IMR-90 (cell line): ENCODE data around the gene EDDM13. TPM values are rescaled to one million over a fixed set of nuclear protein-coding genes. Genes with fewer than 3 reads are reported as not detected.

Source experiments
- ATAC-seq: fragments of 200-7000 bp; cut with Tn5 transposase; 2 replicates; pipeline ENCODE4 v1.9.1; 2020; ENCODE audit warnings: low read depth, mild to moderate bottlenecking, moderate library complexity
- BruUV-seq: library from RNA; stranded (reverse); fragments of 400-500 nt; replicated peaks from 2 replicates; lab custom pipeline; 2021; lab: Mats Ljungman, UMichigan
- CTCF ChIA-PET: fragments of 300-600 bp; formaldehyde crosslinking; extraction: SDS; loops from one replicate; lab custom pipeline; 2021; ENCODE audit warnings: antibody characterized with exemption; lab: Yijun Ruan, JAX
- POLR2A ChIA-PET: fragments of 300-600 bp; sonication (Branson Sonifier 250); formaldehyde crosslinking; loops from one replicate; lab custom pipeline; 2022; ENCODE audit warnings: antibody characterized with exemption; ENCODE audit not compliant: unreplicated experiment; lab: Charles Lee
- DNase-seq: peaks from one replicate; pipeline ENCODE4 v3.0.0; 2013
- H2AFZ ChIP-seq: replicated peaks from 2 replicates; pipeline ENCODE3; 2013; ENCODE audit warnings: low read length, mild to moderate bottlenecking; ENCODE audit not compliant: poor library complexity
- H2AK5ac ChIP-seq: 2 replicates; pipeline ENCODE4 v1.6.1; 2013; ENCODE audit warnings: low read depth, low read length, inconsistent platforms
- H2AK9ac ChIP-seq: replicated peaks from 2 replicates; pipeline ENCODE3; 2013; ENCODE audit warnings: mild to moderate bottlenecking, low read depth, low read length, moderate library complexity; ENCODE audit not compliant: poor library complexity
- H2BK120ac ChIP-seq: 2 replicates; pipeline ENCODE4 v1.6.1; 2013; ENCODE audit warnings: low read depth, low read length, inconsistent platforms
- H2BK15ac ChIP-seq: 3 replicates; pipeline ENCODE4 v1.6.1; 2013; ENCODE audit warnings: low read depth, low read length, inconsistent platforms
- H2BK20ac ChIP-seq: 2 replicates; pipeline ENCODE4 v1.6.1; 2013; ENCODE audit warnings: low read depth, mild to moderate bottlenecking, inconsistent platforms, low read length, moderate library complexity
- H2BK5ac ChIP-seq: 2 replicates; pipeline ENCODE4 v1.6.1; 2013; ENCODE audit warnings: mild to moderate bottlenecking, low read depth, low read length, inconsistent platforms; ENCODE audit not compliant: poor library complexity, severe bottlenecking
- H3K14ac ChIP-seq: replicated peaks from 2 replicates; pipeline ENCODE4 v1.6.1; 2013; ENCODE audit warnings: low read depth, low read length, inconsistent platforms
- H3K18ac ChIP-seq: 2 replicates; pipeline ENCODE4 v1.6.1; 2013; ENCODE audit warnings: low read depth, low read length, control low read depth
- H3K23ac ChIP-seq: 2 replicates; pipeline ENCODE4 v1.6.1; 2013; ENCODE audit warnings: low read depth, low read length, inconsistent platforms
- H3K27ac ChIP-seq: 2 replicates; pipeline ENCODE4 v1.5.1; 2013; ENCODE audit warnings: mild to moderate bottlenecking, control low read depth, low read length; ENCODE audit not compliant: insufficient read depth
- H3K27me3 ChIP-seq: 2 replicates; pipeline ENCODE4 v1.6.1; 2013; ENCODE audit warnings: low read length; ENCODE audit not compliant: control insufficient read depth, insufficient read depth
- H3K36me3 ChIP-seq: 2 replicates; pipeline ENCODE4 v1.6.1; 2013; ENCODE audit warnings: low read length, mixed read lengths; ENCODE audit not compliant: control insufficient read depth, insufficient read depth
- H3K4ac ChIP-seq: 2 replicates; pipeline ENCODE4 v1.6.1; 2013; ENCODE audit warnings: low read depth, low read length, inconsistent platforms
- H3K4me1 ChIP-seq: 2 replicates; pipeline ENCODE4 v1.6.1; 2013; ENCODE audit warnings: low read length, mixed read lengths; ENCODE audit not compliant: control insufficient read depth, insufficient read depth
- H3K4me2 ChIP-seq: 2 replicates; pipeline ENCODE4 v1.6.1; 2013; ENCODE audit warnings: low read depth, mild to moderate bottlenecking, control low read depth, low read length, moderate library complexity
- H3K4me3 ChIP-seq: 2 replicates; pipeline ENCODE4 v1.5.1; 2013; ENCODE audit warnings: low read depth, mild to moderate bottlenecking, control low read depth, low read length, moderate library complexity; ENCODE audit not compliant: insufficient read depth
- H3K56ac ChIP-seq: 2 replicates; pipeline ENCODE4 v1.6.1; 2013; ENCODE audit warnings: low read length, inconsistent platforms; ENCODE audit not compliant: insufficient read depth; ENCODE audit errors: extremely low read depth
- H3K79me1 ChIP-seq, 2 experiments: 2 replicates each; pipeline ENCODE4 v1.6.1; 2013; ENCODE audit warnings: low read length in 2 of 2, inconsistent platforms in 1 of 2, low read depth in 1 of 2
- H3K9ac ChIP-seq: 2 replicates; pipeline ENCODE4 v1.6.1; 2013; ENCODE audit warnings: low read depth, low read length, control low read depth
- H3K9me1 ChIP-seq: 2 replicates; pipeline ENCODE4 v1.6.1; 2013; ENCODE audit warnings: low read length, inconsistent platforms; ENCODE audit not compliant: insufficient read depth
- H3K9me3 ChIP-seq: 2 replicates; pipeline ENCODE4 v1.6.1; 2013; ENCODE audit warnings: low read length; ENCODE audit not compliant: control insufficient read depth, insufficient read depth
- H4K20me1 ChIP-seq: 2 replicates; pipeline ENCODE4 v1.6.1; 2013; ENCODE audit warnings: low read length, inconsistent platforms; ENCODE audit not compliant: insufficient read depth
- H4K5ac ChIP-seq: 2 replicates; pipeline ENCODE4 v1.6.1; 2013; ENCODE audit warnings: mild to moderate bottlenecking, low read depth, low read length, control low read depth
- H4K8ac ChIP-seq, 2 experiments: 2 replicates each; pipeline ENCODE4 v1.6.1; 2013; ENCODE audit warnings: low read depth in 2 of 2, low read length in 2 of 2, control low read depth in 1 of 2, inconsistent platforms in 1 of 2
- H4K91ac ChIP-seq: 2 replicates; pipeline ENCODE4 v1.6.1; 2013; ENCODE audit warnings: low read depth, low read length, inconsistent platforms; ENCODE audit not compliant: insufficient read depth
- BHLHE40 ChIP-seq: fragments of 150-350 bp; IDR thresholded peaks from 2 replicates; pipeline ENCODE4 v1.6.1; 2016; ENCODE audit warnings: mild to moderate bottlenecking, low read depth, low read length
- CEBPB ChIP-seq: IDR thresholded peaks from 2 replicates; pipeline ENCODE4 v1.6.1; 2012; ENCODE audit warnings: low read depth, low read length, improper control_type of control experiment
- CHD1 ChIP-seq: IDR thresholded peaks from 2 replicates; pipeline ENCODE4 v1.6.1; 2012; ENCODE audit warnings: low read depth, low read length, improper control_type of control experiment
- CTCF ChIP-seq: conservative IDR thresholded peaks from 2 replicates; pipeline ENCODE4 v1.5.1; 2012; ENCODE audit warnings: mild to moderate bottlenecking, low read depth, low read length, improper control_type of control experiment
- FOS ChIP-seq: fragments of 150-350 bp; IDR thresholded peaks from 2 replicates; pipeline ENCODE4 v1.6.1; 2016; ENCODE audit warnings: low read depth, low read length
- MAFK ChIP-seq: IDR thresholded peaks from 2 replicates; pipeline ENCODE4 v1.6.1; 2012; ENCODE audit warnings: low read depth, low read length, improper control_type of control experiment
- MAZ ChIP-seq: IDR thresholded peaks from 2 replicates; pipeline ENCODE4 v1.6.1; 2012; ENCODE audit warnings: low read depth, mild to moderate bottlenecking, low read length, improper control_type of control experiment, moderate library complexity, borderline replicate concordance
- MXI1 ChIP-seq: IDR thresholded peaks from 2 replicates; pipeline ENCODE4 v1.6.1; 2012; ENCODE audit warnings: low read depth, mild to moderate bottlenecking, low read length, moderate library complexity, borderline replicate concordance
- NFE2L2 ChIP-seq: fragments of 150-350 bp; IDR thresholded peaks from 2 replicates; pipeline ENCODE4 v1.6.1; 2016; ENCODE audit warnings: low read depth, mild to moderate bottlenecking, low read length
- POLR2A ChIP-seq: IDR thresholded peaks from 2 replicates; pipeline ENCODE4 v1.6.1; 2012; ENCODE audit warnings: mild to moderate bottlenecking, low read depth, low read length
- RAD21 ChIP-seq: IDR thresholded peaks from 2 replicates; pipeline ENCODE4 v1.6.1; 2012; ENCODE audit warnings: low read length, improper control_type of control experiment
- RCOR1 ChIP-seq: IDR thresholded peaks from 2 replicates; pipeline ENCODE4 v1.6.1; 2012; ENCODE audit warnings: mild to moderate bottlenecking, low read length, improper control_type of control experiment; ENCODE audit not compliant: insufficient replicate concordance
- RFX5 ChIP-seq: IDR thresholded peaks from 2 replicates; pipeline ENCODE4 v1.8.0; 2012; ENCODE audit warnings: low read depth, mild to moderate bottlenecking, low read length, moderate library complexity
- SMC3 ChIP-seq: fragments of 150-350 bp; IDR thresholded peaks from 2 replicates; pipeline ENCODE4 v1.6.1; 2016; ENCODE audit warnings: low read depth, mild to moderate bottlenecking, antibody characterized with exemption, low read length, moderate library complexity
- USF2 ChIP-seq: fragments of 150-350 bp; IDR thresholded peaks from 2 replicates; pipeline ENCODE4 v1.6.1; 2017; ENCODE audit warnings: mild to moderate bottlenecking, antibody characterized with exemption, low read length, low read depth
- WGBS, 2 experiments: methylation state at CpG; one replicate each; pipeline versions ENCODE4 v1.1.5 to v1.1.7; 2013; ENCODE audit warnings: missing lambda C conversion rate in 2 of 2; ENCODE audit not compliant: insufficient read length in 1 of 2; ENCODE audit errors: extremely low coverage in 2 of 2; 5-methylcytosine and 5-hydroxymethylcytosine counted together
- dilution Hi-C: fragments of 300-500 bp; cut with HindIII; formaldehyde crosslinking; loops from one replicate; pipeline ENCODE4 v1.14.3; 2018; ENCODE audit warnings: low sequenced_read_pairs; ENCODE audit not compliant: unreplicated experiment
- in situ Hi-C: fragments of 300-500 bp; cut with MboI; formaldehyde crosslinking; loops from 3 replicates; pipeline ENCODE4 v1.14.3; 2019; ENCODE audit warnings: low sequenced_read_pairs, inconsistent platforms, mixed read lengths
- intact Hi-C: fragments of 100-400 bp; cut with micrococcal nuclease; formaldehyde crosslinking; loops from 2 replicates; pipeline ENCODE4 v1.10.0; 2022
- polyA plus RNA-seq, 3 experiments: library from polyadenylated mRNA; depleted of rRNA; stranded (reverse); fragments of >200 nt; gene quantifications; 2 replicates each; pipeline ENCODE4 v1.2.3, GENCODE V29; 2012; ENCODE audit warnings: low replicate concordance in 1 of 3
- total RNA-seq: library from RNA; depleted of rRNA; stranded (reverse); fragments of >200 nt; gene quantifications from 2 replicates; pipeline ENCODE4 v1.2.3, GENCODE V29; 2012
- TF ChIP-seq, protein P1 (sequence below): fragments of 150-350 bp; IDR thresholded peaks from 2 replicates; pipeline ENCODE4 v1.6.1; 2016; ENCODE audit warnings: low read depth, mild to moderate bottlenecking, low read length, moderate library complexity, borderline replicate concordance

Gene EDDM13
- total and polyA plus RNA-seq, 2 of the 4 experiments (the other 2 are of a cell fraction), result not detected

DNA sequence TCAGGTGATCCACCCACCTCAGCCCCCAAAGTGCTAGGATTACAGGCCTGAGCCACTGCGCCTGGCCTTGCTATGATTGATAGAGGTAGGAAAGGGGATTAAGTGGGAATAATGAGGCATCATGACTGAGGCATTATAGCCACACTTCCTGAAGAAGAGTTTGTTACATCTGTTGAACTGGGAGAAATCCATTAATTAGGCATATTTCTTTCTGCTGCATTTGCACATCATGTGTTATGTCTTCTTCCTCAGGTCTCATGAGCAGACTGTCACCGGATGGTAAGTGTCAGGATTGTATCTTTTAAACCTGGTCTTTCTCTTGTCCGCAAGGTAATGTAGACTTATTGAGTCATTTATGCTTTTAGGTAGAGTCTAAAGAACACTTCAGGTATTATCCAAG is 12.2 kb downstream of the EDDM13 start:
- WGBS, 2 experiments, result no CpG with 5 or more reads among the region's 3 CpGs
- no peak overlapping the region for H2AK9ac ChIP-seq
- H4K8ac ChIP-seq, result no peak overlapping the region
- no peaks in the 10 kb centered on the region for H3K27me3 ChIP-seq
- H2BK5ac ChIP-seq, result no peak overlapping the region
- H3K4me2 ChIP-seq, result no peak overlapping the region
- DNase-seq (no peak), ATAC-seq (no peak)
- in situ Hi-C loops (no loop called here), intact Hi-C loops (no loop called here), dilution Hi-C loops (no loop called here)
- no peak overlapping the region for H3K4me3 ChIP-seq
- H4K5ac ChIP-seq, result no peak overlapping the region
- no TSS peak for BruUV-seq
- H2AK5ac ChIP-seq, result no peak overlapping the region
- H2AFZ ChIP-seq, result no peak overlapping the region
- no peak overlapping the region for H3K4ac ChIP-seq
- no peak overlapping the region for H4K91ac ChIP-seq
- H2BK15ac ChIP-seq, result no peak overlapping the region
- H2BK20ac ChIP-seq, result no peak overlapping the region
- no peaks in the 10 kb centered on the region for H3K36me3 ChIP-seq
- no peak overlapping the region for H3K9ac ChIP-seq
- TF ChIP-seq CHD1 (no peak), BHLHE40 (no peak), RCOR1 (no peak), CTCF (no peak), SMC3 (no peak), MAZ (no peak), FOS (no peak), USF2 (no peak), MXI1 (no peak), CEBPB (no peak), MAFK (no peak), RFX5 (no peak), NFE2L2 (no peak), POLR2A (no peak), RAD21 (no peak)
- TF ChIP-seq, protein P1, sequence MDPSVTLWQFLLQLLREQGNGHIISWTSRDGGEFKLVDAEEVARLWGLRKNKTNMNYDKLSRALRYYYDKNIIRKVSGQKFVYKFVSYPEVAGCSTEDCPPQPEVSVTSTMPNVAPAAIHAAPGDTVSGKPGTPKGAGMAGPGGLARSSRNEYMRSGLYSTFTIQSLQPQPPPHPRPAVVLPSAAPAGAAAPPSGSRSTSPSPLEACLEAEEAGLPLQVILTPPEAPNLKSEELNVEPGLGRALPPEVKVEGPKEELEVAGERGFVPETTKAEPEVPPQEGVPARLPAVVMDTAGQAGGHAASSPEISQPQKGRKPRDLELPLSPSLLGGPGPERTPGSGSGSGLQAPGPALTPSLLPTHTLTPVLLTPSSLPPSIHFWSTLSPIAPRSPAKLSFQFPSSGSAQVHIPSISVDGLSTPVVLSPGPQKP, result no peak
- H4K20me1 ChIP-seq, result no peaks in the 10 kb centered on the region
- H3K56ac ChIP-seq, result no peak overlapping the region
- ChIA-PET CTCF (no interaction called here), POLR2A (no interaction called here)
- no peak overlapping the region for H3K14ac ChIP-seq
- no peaks in the 10 kb centered on the region for H3K9me3 ChIP-seq
- no peaks in the 10 kb centered on the region for H3K4me1 ChIP-seq
- no peaks in the 10 kb centered on the region for H3K79me1 ChIP-seq
- H3K9me1 ChIP-seq, result no peaks in the 10 kb centered on the region
- no peak overlapping the region for H3K18ac ChIP-seq
- H2BK120ac ChIP-seq, result no peak overlapping the region
- H3K23ac ChIP-seq, result no peak overlapping the region
- no peak overlapping the region for H3K27ac ChIP-seq
